Glomerular endothelial cell (primary cell): ENCODE measurements around the gene ARSB. TPM values are rescaled to one million over a fixed set of nuclear protein-coding genes. Genes with fewer than 3 reads are reported as not detected.
"Not testable (repeated sequence)": the region's sequence is repeated elsewhere in the genome, so short reads cannot be mapped to it uniquely, and the experiment has no call there.

Experiments
- DNase-seq: peaks from one replicate; pipeline ENCODE4 v3.0.0-alpha.2; 2011; ENCODE audit warnings: low read depth, low spot score; ENCODE audit errors: extremely low read depth
- total RNA-seq: library from RNA; depleted of rRNA; stranded (reverse); fragments of >200 nt; gene quantifications from 2 replicates; pipeline ENCODE4 v1.2.3, GENCODE V29; 2015

Gene ARSB
- total RNA-seq, 1 donor from 2014 or later = 37.2 TPM

- DNase-seq = no peak
These were observed 26.3 kb downstream of the ARSB start for GRCh38 chr5:78958672-78959445.

- DNase-seq = no peak
These were observed 28.2 kb downstream of the ARSB start for GRCh38 chr5:78956901-78957300.

- no peak for DNase-seq
These were observed 31.9 kb downstream of the ARSB start for GRCh38 chr5:78953092-78953800.

- no peak for DNase-seq
These were observed 54.4 kb downstream of the ARSB start for GRCh38 chr5:78930721-78931120.

- no peak for DNase-seq
These were observed 55.3 kb downstream of the ARSB start for GRCh38 chr5:78929833-78930232.

GRCh38 chr5:78927657-78928282, 57.3 kb downstream of the ARSB start:
- DNase-seq = no peak

- no peak for DNase-seq
These were observed 58.9 kb downstream of the ARSB start for GRCh38 chr5:78926252-78926651.

- no peak for DNase-seq
These were observed 59.8 kb downstream of the ARSB start for GRCh38 chr5:78925129-78925876.

GRCh38 chr5:78923622-78923970, 61.5 kb downstream of the ARSB start:
- DNase-seq = no peak

- no peak for DNase-seq
These were observed 62.1 kb downstream of the ARSB start for GRCh38 chr5:78922879-78923621.

- no peak for DNase-seq
These were observed 64.5 kb downstream of the ARSB start for GRCh38 chr5:78920604-78921003.

- no peak for DNase-seq
These were observed 65.3 kb downstream of the ARSB start for GRCh38 chr5:78919796-78920195.

- DNase-seq = no peak
These were observed 69.1 kb downstream of the ARSB start for GRCh38 chr5:78916044-78916443.

GRCh38 chr5:78915170-78915569, 69.9 kb downstream of the ARSB start:
- DNase-seq = no peak

GRCh38 chr5:78912811-78913210, 72.3 kb downstream of the ARSB start:
- DNase-seq = no peak

- DNase-seq = no peak
These were observed 72.9 kb downstream of the ARSB start for GRCh38 chr5:78912085-78912771.

GRCh38 chr5:78909224-78909983, 75.7 kb downstream of the ARSB start:
- not testable (repeated sequence) for DNase-seq

- DNase-seq = peak; percentile 44
These were observed 76.7 kb downstream of the ARSB start for GRCh38 chr5:78908173-78909061.
